ENCODE data around the gene TAS2R31. TPM values are rescaled to one million over a fixed set of nuclear protein-coding genes. Genes with fewer than 3 reads are reported as not detected.

Gene TAS2R31
- total and polyA plus RNA-seq, 2 of the 4 experiments (the other 2 are of a cell fraction), result 0.24 to 4.3 TPM

- in situ Hi-C loops (cut with MboI; ENCODE audit: low sequenced_read_pairs) (no loop called here), dilution Hi-C loops (cut with HindIII; ENCODE audit: low sequenced_read_pairs, unreplicated experiment) (no loop called here), intact Hi-C loops (cut with micrococcal nuclease) (no loop called here)
- ATAC-seq (ENCODE audit: low read depth) (no peak), DNase-seq (no peak)
- Histone ChIP-seq H4K20me1 (ENCODE audit: insufficient read depth, low read length) (no peaks in the 10 kb centered on the region), H3K4me3 (ENCODE audit: insufficient read depth, low read depth, low read length) (no peak overlapping the region), H3K4ac (ENCODE audit: low read depth, low read length) (no peak overlapping the region), H3K9me1 (ENCODE audit: insufficient read depth, low read length) (no peaks in the 10 kb centered on the region), H3K14ac (replicated peaks; ENCODE audit: low read depth, low read length) (no peak overlapping the region), H3K27me3 (ENCODE audit: control insufficient read depth, insufficient read depth, low read length) (no peaks in the 10 kb centered on the region), H4K5ac (ENCODE audit: low read depth, low read length) (no peak overlapping the region), H3K9me3 (ENCODE audit: control insufficient read depth, insufficient read depth, low read length) (no peaks in the 10 kb centered on the region), H3K4me2 (ENCODE audit: low read depth, low read length) (no peak overlapping the region), H3K23ac (ENCODE audit: low read depth, low read length) (no peak overlapping the region), H4K8ac (ENCODE audit: low read depth in 2 of 2, low read length in 2 of 2) (no peak overlapping the region), H3K56ac (ENCODE audit: extremely low read depth, insufficient read depth, low read length) (no peak overlapping the region), H3K18ac (ENCODE audit: low read depth, low read length) (no peak overlapping the region), H2AFZ (replicated peaks; ENCODE audit: low read length, poor library complexity) (no peak overlapping the region), H2BK5ac (ENCODE audit: low read depth, low read length, poor library complexity, severe bottlenecking) (no peak overlapping the region), H4K91ac (ENCODE audit: insufficient read depth, low read depth, low read length) (no peak overlapping the region), H2BK15ac (ENCODE audit: low read depth, low read length) (no peak overlapping the region), H3K4me1 (ENCODE audit: control insufficient read depth, insufficient read depth, low read length) (no peaks in the 10 kb centered on the region), H3K27ac (ENCODE audit: insufficient read depth, low read length) (no peak overlapping the region), H2AK9ac (replicated peaks; ENCODE audit: low read depth, low read length, poor library complexity) (no peak overlapping the region), H3K79me1 (ENCODE audit: low read depth in 1 of 2, low read length in 2 of 2) (peaks cover 3 to 9% of the 10 kb centered on the region in 2 experiments; a peak in 1 of 4 replicates), H3K9ac (ENCODE audit: low read depth, low read length) (no peak overlapping the region), H2BK20ac (ENCODE audit: low read depth, low read length) (no peak overlapping the region), H3K36me3 (ENCODE audit: control insufficient read depth, insufficient read depth, low read length) (peaks cover 7% of the 10 kb centered on the region), H2BK120ac (ENCODE audit: low read depth, low read length) (no peak overlapping the region), H2AK5ac (ENCODE audit: low read depth, low read length) (no peak overlapping the region)
- no CpG with 5 or more reads among the region's 2 CpGs for WGBS, 2 experiments (ENCODE audit: extremely low coverage in 2 of 2, insufficient read length in 1 of 2)
- no TSS peak for BruUV-seq (replicated peaks)
- POLR2A ChIA-PET (ENCODE audit: unreplicated experiment), result no interaction called here
- TF ChIP-seq CEBPB (IDR thresholded peaks at IDR 0.05; ENCODE audit: low read depth, low read length) (no peak), FOS (IDR thresholded peaks at IDR 0.05; ENCODE audit: low read depth, low read length) (no peak), MAFK (IDR thresholded peaks at IDR 0.05; ENCODE audit: low read depth, low read length) (no peak), SMC3 (IDR thresholded peaks at IDR 0.05; ENCODE audit: low read depth, low read length) (no peak), RCOR1 (IDR thresholded peaks at IDR 0.05; ENCODE audit: insufficient replicate concordance, low read length) (no peak), MXI1 (IDR thresholded peaks at IDR 0.05; ENCODE audit: borderline replicate concordance, low read depth, low read length) (no peak), MAZ (IDR thresholded peaks at IDR 0.05; ENCODE audit: borderline replicate concordance, low read depth, low read length) (no peak), NFE2L2 (IDR thresholded peaks at IDR 0.05; ENCODE audit: low read depth, low read length) (no peak), ELK1 (IDR thresholded peaks at IDR 0.05; ENCODE audit: borderline replicate concordance, low read depth, low read length) (no peak), RAD21 (IDR thresholded peaks at IDR 0.05; ENCODE audit: low read length) (no peak)
- CTCF ChIA-PET, result no interaction called here
Observed at GRCh38 chr12:11023387-11023786, 7.8 kb downstream of the TAS2R31 start.
